K562 (cell line): Measurements from ENCODE around the gene COMMD2. TPM values are rescaled to one million over a fixed set of nuclear protein-coding genes. Genes with fewer than 3 reads are reported as not detected.

Source experiments
- BRD4 ChIP-seq: fragments of 200-600 bp; sonication (generic); IDR thresholded peaks from 2 replicates; pipeline ENCODE4 v1.6.1; 2017; ENCODE audit warnings: inconsistent platforms
- COPS2 ChIP-seq: fragments of 450-650 bp; conservative IDR thresholded peaks from 2 replicates; pipeline ENCODE4 v1.6.1; 2016; ENCODE audit warnings: mild to moderate bottlenecking, moderate library complexity
- DPF2 ChIP-seq: fragments of 450-650 bp; IDR thresholded peaks from 2 replicates; pipeline ENCODE4 v1.6.1; 2016
- FIP1L1 ChIP-seq: fragments of 200-400 bp; formaldehyde crosslinking; IDR thresholded peaks from 2 replicates; pipeline ENCODE4 v1.6.1; 2018; ENCODE audit warnings: mild to moderate bottlenecking, low read depth, low read length; ENCODE audit not compliant: poor library complexity, severe bottlenecking
- HCFC1 ChIP-seq: IDR thresholded peaks from 2 replicates; pipeline ENCODE4 v1.6.1; 2012; ENCODE audit warnings: low read depth, low read length, improper control_type of control experiment
- MED1 ChIP-seq: sonication (generic); formaldehyde crosslinking; IDR thresholded peaks from 2 replicates; pipeline ENCODE4 v1.8.1; 2023; ENCODE audit warnings: missing genetic modification reagents, borderline replicate concordance
- MGA ChIP-seq: fragments of 450-650 bp; IDR thresholded peaks from 2 replicates; pipeline ENCODE4 v1.6.1; 2016; ENCODE audit warnings: mild to moderate bottlenecking, moderate library complexity
- NELFE ChIP-seq: IDR thresholded peaks from 2 replicates; pipeline ENCODE4 v1.6.1; 2011; ENCODE audit warnings: mild to moderate bottlenecking; ENCODE audit not compliant: insufficient read depth, insufficient read length
- NEUROD1 ChIP-seq: fragments of 150-350 bp; IDR thresholded peaks from 2 replicates; pipeline ENCODE4 v1.6.1; 2014; ENCODE audit warnings: borderline replicate concordance, low read length, low read depth; ENCODE audit not compliant: partially characterized antibody
- NR2C2 ChIP-seq, 2 experiments: fragments of 200-800 bp in 1 of 2; sonication (Bioruptor generic) in 1 of 2; sonication (generic) in 1 of 2; formaldehyde crosslinking in 1 of 2; IDR thresholded peaks; 2 replicates each; pipeline versions ENCODE4 v1.6.1 to v1.8.0; 2016 to 2022; ENCODE audit warnings: mild to moderate bottlenecking in 1 of 2, missing compliant biosample characterization in 1 of 2, missing genetic modification characterization in 1 of 2, missing genetic modification reagents in 1 of 2
- PHB ChIP-seq: fragments of 250-450 bp; sonication (Bioruptor Pico); IDR thresholded peaks from 2 replicates; pipeline ENCODE4 v1.5.0; 2021
- RBM34 ChIP-seq: fragments of 200-400 bp; formaldehyde crosslinking; IDR thresholded peaks from 2 replicates; pipeline ENCODE4 v1.6.1; 2018; ENCODE audit warnings: low read length, borderline replicate concordance; ENCODE audit not compliant: insufficient read depth
- SMAD2 ChIP-seq: fragments of 150-350 bp; IDR thresholded peaks from 2 replicates; pipeline ENCODE4 v1.6.1; 2014; ENCODE audit warnings: low read depth, mild to moderate bottlenecking, low read length
- SPI1 ChIP-seq: IDR thresholded peaks from 2 replicates; pipeline ENCODE4 v1.6.1; 2011; ENCODE audit warnings: low read depth, low read length, control low read depth, borderline replicate concordance
- SRSF7 ChIP-seq: fragments of 200-400 bp; formaldehyde crosslinking; optimal IDR thresholded peaks from 2 replicates; pipeline ENCODE3; 2017; ENCODE audit warnings: mild to moderate bottlenecking, low read depth, low read length
- TAF7 ChIP-seq: fragments of 450-650 bp; IDR thresholded peaks from 2 replicates; pipeline ENCODE4 v1.6.1; 2016; ENCODE audit warnings: missing genetic modification characterization, missing compliant biosample characterization
- ZFPM2 ChIP-seq: fragments of 250-450 bp; sonication (Bioruptor Pico); IDR thresholded peaks from 2 replicates; pipeline ENCODE4 v1.5.1; 2022; ENCODE audit warnings: mild to moderate bottlenecking
- ZNF316 ChIP-seq: fragments of 450-650 bp; IDR thresholded peaks from 2 replicates; pipeline ENCODE4 v1.6.1; 2016
- ZNF384 ChIP-seq: IDR thresholded peaks from 2 replicates; pipeline ENCODE4 v1.6.1; 2012; ENCODE audit warnings: low read depth, low read length, improper control_type of control experiment
- polyA plus RNA-seq, 8 experiments: library from polyadenylated mRNA; depleted of rRNA in 4 of 8; stranded (reverse) in 5 of 8; unstranded in 3 of 8; fragments of >200 nt; fragmentation: Nextera tagmentation in 2 of 8; fragmentation: Illumina TruSeq in 1 of 8; extraction: Ambion mirVana in 2 of 8; extraction: Trizol in 1 of 8; gene quantifications; 2 replicates each; pipeline versions ENCODE4 v1.2.1 to v1.2.3, GENCODE V29; 2011 to 2014; ENCODE audit warnings: inconsistent platforms in 1 of 8, missing spikeins in 1 of 8
- total RNA-seq, 7 experiments: library from RNA; depleted of rRNA in 6 of 7; stranded (reverse); fragments of >200 nt in 6 of 7; fragmentation: Illumina TruSeq in 2 of 7; extraction: Trizol in 2 of 7; gene quantifications; 2 replicates each; pipeline versions ENCODE4 v1.2.1 to v1.2.3, GENCODE V29; 2011 to 2021; ENCODE audit warnings: low replicate concordance in 1 of 7

The COMMD2 gene
- total and polyA plus RNA-seq, 9 of the 15 experiments (the other 6 are each of a cell fraction or from before 2014, with no cell fraction given): 25.8 to 102 (median 41.8) TPM

DNA sequence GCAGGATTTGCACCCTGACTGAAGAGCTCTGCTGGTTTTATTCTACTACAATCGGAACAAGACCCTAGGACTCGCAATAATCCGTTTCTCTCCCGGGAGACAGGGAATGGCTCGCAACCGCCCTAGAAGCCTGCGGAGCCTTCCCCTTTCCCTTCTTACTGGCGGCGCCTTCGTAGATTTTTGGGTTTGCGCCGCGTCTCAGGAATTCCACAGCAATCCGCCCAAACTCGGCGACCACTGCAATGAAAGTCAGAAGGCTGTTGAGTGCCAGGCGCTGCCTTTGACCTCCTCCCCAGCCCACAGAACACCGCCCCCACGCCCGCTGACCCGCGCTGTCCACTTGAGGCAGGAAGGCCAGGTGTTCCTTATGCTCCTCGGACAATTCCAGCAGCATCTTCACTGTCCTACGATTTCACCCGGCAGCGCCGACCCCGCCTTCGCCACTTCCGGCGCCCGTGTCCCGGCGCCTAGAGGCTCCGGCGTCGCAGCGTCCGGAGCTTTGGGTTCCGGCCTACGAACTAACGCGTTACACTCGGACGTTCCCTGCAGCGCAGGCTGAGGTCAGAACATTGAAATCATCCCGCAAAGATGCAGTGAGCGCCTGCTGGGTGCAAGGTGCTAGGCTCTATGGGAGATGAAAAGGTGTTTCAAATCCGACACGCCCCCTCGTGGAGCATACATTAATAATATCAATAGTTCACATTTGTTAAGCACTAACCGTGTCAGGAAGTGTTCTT lies at the start of gene COMMD2 (continued):
- TF ChIP-seq MGA (peak; percentile 48; the same call in 1 of the 2 replicates), FIP1L1 (peak; percentile 76), COPS2 (no peak), NEUROD1 (peak; percentile 65), PHB (CRISPR knock-in tag) (no peak), HCFC1 (peak; percentile 88), NELFE (no peak), ZFPM2 (CRISPR knock-in tag) (no peak), SRSF7 (no peak), NR2C2 (CRISPR knock-in tag; IDR thresholded peaks at IDR 0.05) (peak; percentile 86), NR2C2 (tag; IDR thresholded peaks at IDR 0.05) (peak; percentile 88), RBM34 (no peak), ZNF384 (peak; percentile 31; the same call in 1 of the 2 replicates), MED1 (CRISPR knock-in tag) (no peak), SPI1 (no peak), BRD4 (peak; percentile 64; the same call in 1 of the 2 replicates), DPF2 (no peak), TAF7 (tag) (peak; percentile 68; the same call in 1 of the 2 replicates), SMAD2 (no peak), ZNF316 (no peak)
